Esophagus mucosa (tissue), 1 donor: ENCODE results near the gene ART5. TPM values are rescaled to one million over a fixed set of nuclear protein-coding genes. Genes with fewer than 3 reads are reported as not detected.
"Not testable (repeated sequence)": the region's sequence is repeated elsewhere in the genome, so short reads cannot be mapped to it uniquely, and the experiment has no call there.

Experiments used
- ATAC-seq: fragments of 200-7000 bp; cut with Tn5 transposase; one replicate; pipeline ENCODE4 v1.9.1; 2020
- total RNA-seq: library from RNA; stranded (reverse); gene quantifications from one replicate; pipeline ENCODE4 v1.2.4, GENCODE V29; 2023
- donor health status: DM: yes; HTN: yes; CAD: no.

The ART5 gene
- total RNA-seq, 1 donor from 2014 or later: not detected

- no peak for ATAC-seq
These were observed 24.9 kb downstream of the ART5 start for GRCh38 chr11:3616721-3617460.

- peak; percentile 14 for ATAC-seq
These were observed 25.8 kb downstream of the ART5 start for GRCh38 chr11:3615998-3616397.

GRCh38 chr11:3614742-3615171 lies 27.0 kb downstream of the ART5 start:
- peak; percentile 43 for ATAC-seq

DNA sequence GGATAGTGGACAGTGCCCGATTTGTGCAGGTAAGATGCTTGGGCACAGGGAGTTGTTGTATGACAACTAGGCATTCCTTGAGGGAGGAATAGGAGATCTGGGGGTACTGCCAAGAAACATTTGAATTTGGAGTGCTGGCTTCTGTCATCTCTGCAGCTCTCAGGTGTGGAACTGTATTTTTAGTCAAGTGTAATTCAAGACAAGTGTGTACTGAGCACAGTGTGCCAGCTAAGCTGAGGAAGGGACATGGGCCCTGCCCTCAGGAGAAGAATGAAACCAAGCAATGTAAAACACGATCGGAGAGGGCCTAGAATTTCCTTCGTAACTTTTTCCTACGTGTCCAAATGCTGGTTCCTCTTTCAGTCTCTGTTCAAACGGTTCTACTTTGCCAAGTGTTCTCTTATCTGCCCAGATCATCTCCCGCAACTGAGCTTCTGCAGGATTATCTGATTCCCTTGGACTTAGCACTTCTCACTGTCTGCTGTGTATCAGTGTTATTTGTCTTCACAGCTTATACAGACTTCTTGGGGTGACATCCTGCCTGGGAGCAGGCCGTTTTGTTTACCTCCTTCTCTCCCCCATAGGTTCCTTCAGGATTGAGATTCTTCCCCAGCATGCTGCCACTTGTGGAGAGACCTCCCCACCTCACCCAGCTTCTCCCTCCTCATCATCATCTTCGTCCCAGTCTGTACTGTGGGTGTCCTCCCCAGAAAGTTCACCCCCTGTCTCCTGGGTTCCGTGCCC lies 27.6 kb downstream of the ART5 start:
- no peak for ATAC-seq

- ATAC-seq: no peak
These were observed 29.7 kb downstream of the ART5 start for GRCh38 chr11:3611976-3612678.

DNA sequence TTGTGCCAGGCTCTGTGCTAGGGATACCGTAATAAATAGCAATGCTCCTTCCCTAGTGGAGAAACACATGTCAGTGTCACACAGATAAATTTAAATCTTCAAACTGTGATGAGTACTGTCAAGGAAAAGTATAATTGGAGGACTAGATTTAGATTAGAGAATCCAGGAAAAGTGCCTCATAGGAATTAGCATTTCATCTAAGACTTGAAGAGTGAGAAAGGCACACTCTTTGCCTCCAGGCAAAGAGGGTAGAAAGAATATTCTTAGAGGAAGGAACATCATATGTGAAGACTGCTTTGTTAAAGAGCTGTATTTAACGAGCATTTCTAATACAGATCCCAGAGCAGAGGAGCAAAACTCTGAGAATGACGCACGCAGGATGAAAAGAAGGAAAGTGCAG lies 30.9 kb downstream of the ART5 start:
- ATAC-seq: no peak

DNA sequence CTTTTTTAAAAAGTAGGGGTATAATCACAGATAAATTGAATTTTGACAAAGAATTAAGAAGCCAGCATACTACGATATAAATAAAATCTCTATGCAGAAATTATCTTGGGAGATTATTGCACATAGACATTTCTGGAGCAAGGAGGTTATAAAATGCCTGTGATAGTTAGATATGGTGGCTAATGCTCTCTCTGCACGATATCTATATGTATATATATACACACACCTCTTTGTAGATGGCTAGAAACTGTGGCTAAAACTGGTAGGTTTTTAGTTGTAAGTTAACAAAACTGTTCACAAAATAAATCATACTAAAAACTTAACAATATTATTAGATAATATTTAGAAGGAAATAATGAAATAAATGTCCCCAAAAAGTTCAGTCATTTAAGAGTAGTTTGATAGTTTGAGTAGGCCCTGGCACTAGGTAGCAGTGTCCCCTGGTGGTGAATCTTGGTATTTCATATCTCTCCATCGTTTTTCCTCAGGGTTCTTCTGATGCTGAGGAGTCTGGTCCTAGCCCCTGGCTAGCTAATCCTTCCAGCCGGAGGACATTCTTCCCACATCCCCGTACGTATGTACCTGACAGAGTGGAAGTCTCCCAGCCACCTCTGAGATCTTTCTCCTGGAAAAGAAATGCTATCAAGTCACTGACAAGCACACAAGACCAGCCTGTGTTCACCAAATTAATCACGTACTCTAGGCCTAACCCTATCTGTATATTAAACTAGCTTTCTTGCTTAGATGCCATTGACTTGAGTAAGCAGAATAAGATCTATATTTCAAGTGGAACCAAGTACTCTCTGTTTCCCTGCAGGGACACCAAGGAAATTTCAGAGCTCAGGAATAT lies 32.2 kb downstream of the ART5 start:
- peak; percentile 59 for ATAC-seq

- ATAC-seq: peak; percentile 60
These were observed 36.0 kb downstream of the ART5 start for GRCh38 chr11:3605771-3606203.

DNA sequence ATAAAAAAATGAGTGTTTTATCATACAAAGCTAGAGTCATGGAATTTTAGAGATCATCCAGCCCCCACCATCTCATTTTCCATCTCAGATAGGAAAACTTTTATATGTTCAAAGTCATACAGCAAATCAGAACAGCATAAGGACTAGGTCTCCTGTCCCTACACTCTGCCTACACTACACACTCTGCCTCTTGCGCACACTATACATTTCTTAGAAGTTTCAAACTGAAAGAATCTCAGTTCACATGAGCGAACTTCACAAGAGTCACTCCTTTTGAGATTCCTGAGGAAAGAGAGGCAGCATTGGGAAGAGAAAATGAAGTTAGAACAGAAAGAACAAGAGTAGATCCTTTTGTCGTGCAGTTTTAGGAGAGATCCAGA lies 36.5 kb downstream of the ART5 start:
- ATAC-seq: no peak

DNA sequence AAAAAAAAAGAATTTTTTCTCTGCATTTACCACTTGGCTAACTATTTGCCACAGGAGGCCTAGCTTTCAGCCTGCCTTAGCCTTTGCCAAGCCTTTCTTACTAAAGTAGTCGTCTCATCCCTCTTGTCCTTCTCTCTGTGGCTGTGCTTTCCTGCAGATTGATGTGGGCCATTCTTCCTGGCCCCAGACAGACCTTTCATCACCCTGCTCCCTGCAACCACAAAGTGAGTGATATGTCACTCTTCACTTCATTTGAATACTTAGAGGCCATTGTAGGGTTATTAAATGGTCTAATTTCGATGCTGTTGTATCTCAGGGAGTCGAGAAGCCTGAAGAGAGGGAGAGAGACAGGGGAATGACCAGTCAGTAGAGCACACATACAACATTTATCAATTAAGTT lies 37.6 kb downstream of the ART5 start:
- ATAC-seq: no peak

DNA sequence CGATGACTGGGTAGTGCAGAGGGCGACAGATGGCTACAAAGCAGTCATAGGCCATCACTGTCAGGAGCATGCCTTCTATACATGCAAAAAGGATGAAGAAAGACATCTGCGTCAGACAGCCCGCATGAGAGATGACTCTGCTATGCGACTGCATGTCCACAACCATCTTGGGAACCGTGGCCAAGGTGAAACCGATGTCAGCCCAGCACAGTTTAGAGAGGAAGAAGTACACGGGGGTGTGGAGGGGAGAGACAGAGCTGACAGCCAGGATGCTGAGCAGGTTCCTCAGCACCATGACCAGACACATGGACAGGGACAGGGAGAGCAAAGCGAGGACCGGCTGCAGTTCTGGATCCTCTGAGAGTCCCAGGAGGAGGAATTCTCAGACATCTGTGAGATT lies 41.6 kb downstream of the ART5 start:
- ATAC-seq: not testable (repeated sequence)

DNA sequence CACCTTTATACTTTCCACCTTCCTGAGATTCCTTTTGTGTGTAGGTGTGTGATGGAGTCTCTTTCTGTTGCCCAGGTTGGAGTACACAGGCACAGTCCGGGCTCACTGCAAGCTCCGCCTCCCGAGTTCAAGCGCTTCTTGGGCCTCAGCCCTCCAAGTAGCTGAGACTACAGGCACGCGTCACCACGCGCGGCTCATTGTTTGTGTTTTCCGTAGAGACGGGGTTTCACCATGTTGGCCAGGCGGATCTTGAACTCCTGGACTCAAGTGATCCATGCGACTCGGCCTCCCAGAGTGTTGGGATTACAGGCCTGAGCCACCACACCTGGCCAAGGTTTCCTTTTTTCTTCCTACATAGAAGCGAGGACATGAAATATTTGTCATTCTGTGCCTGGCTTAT lies 44.0 kb downstream of the ART5 start:
- not testable (repeated sequence) for ATAC-seq

DNA sequence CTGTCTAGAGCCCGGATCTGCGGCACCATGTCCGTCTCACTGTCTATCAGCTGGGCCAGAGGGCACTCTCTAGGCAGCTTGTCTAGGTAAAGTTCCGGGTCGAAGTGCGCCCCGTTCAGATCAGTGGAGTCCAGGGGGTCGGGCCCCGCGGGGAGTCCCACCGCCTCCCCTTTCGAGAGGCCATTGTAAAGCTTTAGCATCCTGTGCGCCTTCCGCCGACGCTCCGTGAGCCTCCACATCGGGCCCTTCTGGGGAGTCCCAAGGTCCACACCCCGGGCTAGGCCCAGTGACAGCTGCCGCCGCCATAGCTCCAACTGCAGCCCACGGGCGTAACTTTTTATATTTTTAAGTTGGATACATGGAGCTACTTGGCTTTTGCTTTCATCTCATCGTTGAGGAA lies 50.5 kb downstream of the ART5 start:
- not testable (repeated sequence) for ATAC-seq

GRCh38 chr11:3590193-3590592 lies 51.6 kb downstream of the ART5 start:
- ATAC-seq: not testable (repeated sequence)

DNA sequence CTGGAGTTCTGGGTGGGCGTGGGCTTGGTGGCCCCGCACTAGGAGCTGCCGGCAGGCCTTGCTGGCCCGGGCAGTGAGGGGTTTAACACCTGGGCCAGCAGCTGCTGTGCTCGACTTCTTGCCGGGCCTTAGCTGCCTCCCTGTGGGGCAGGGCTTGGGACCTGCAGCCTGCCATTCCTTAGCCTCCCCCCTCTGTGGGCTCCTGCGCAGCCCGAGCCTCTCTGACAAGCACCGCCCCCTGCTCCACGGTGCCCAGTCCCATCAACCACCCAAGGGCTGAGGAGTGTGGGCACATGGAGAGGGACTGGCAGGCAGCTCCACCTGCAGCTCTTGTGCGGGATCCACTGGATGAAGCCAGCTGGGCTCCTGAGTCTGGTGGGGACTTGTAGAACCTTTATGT lies 53.0 kb downstream of the ART5 start:
- not testable (repeated sequence) for ATAC-seq

Other genes with a start within 250 kb of the ART5 start
- not detected for gene ART1, start 3.1 kb upstream of the ART5 start, total RNA-seq
- 0.64 TPM for gene CHRNA10, start 29.4 kb upstream of the ART5 start, total RNA-seq
- 55.1 TPM for gene NUP98, start 155.6 kb upstream of the ART5 start, total RNA-seq
- gene PGAP2, start 166.6 kb upstream of the ART5 start, total RNA-seq: 31.8 TPM
- gene RHOG, start 199.0 kb upstream of the ART5 start, total RNA-seq: 59.7 TPM
- gene STIM1, start 213.7 kb upstream of the ART5 start, total RNA-seq: 85.1 TPM